GM12892 (cell line): Measurements from ENCODE around the gene TIMMDC1.

Experiments used
- POLR2A ChIP-seq: IDR thresholded peaks from 2 replicates; pipeline ENCODE4 v1.6.1; 2011; ENCODE audit warnings: low read depth, low read length, control low read depth
- POLR2AphosphoS5 ChIP-seq: IDR thresholded peaks from 2 replicates; pipeline ENCODE4 v1.6.1; 2011; ENCODE audit warnings: low read depth, low read length, control low read depth

GRCh38 chr3:119457246-119457645, 41.1 kb upstream of the TIMMDC1 start:
- TF ChIP-seq POLR2AphosphoS5 (no peak), POLR2A (no peak)
